Measurements from ENCODE around the gene OR52B6.

- TF ChIP-seq MAX (IDR thresholded peaks at IDR 0.05), result no peak
- no peak for TF ChIP-seq CTCF (IDR thresholded peaks at IDR 0.05; ENCODE audit: low read depth, low read length, missing input control)
- no peak for TF ChIP-seq EGR1 (IDR thresholded peaks at IDR 0.05; ENCODE audit: low read depth in 2 of 2)
- TF ChIP-seq YY1 (IDR thresholded peaks at IDR 0.05), result no peak
- no peak for TF ChIP-seq TAF1 (conservative IDR thresholded peaks at IDR 0.05)
- TF ChIP-seq SP1 (IDR thresholded peaks at IDR 0.05), result no peak
Measured at GRCh38 chr11:5597953-5598352, 17.3 kb downstream of the OR52B6 start.

Measured in liver (tissue), 3 donors.